ENCODE results near the gene RGL1. TPM values are rescaled to one million over a fixed set of nuclear protein-coding genes. Genes with fewer than 3 reads are reported as not detected.

The RGL1 gene
- total RNA-seq, 1 donor from 2014 or later = 3.0 TPM

DNA sequence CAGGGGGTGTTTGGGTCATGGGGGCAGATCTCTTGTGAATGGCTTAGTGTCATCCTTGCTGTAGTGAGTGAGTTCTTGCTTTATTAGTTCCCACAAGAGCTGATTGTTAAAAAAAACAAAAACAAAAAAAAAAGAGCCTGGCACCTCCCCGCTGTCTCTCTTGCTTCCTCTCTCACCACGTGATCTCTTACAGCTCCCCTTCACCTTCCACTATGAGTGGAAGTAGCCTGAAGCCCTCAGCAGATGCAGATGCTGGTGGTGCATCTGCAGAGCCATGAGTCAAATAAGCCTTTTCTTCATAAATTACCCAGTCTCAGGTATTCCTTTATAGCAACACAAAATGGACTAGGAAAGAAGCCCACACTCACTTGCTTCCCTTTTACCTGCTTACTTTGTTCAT lies 17.2 kb upstream of the RGL1 start:
- ATAC-seq = no peak

GRCh38 chr1:183791319-183791718 lies 13.6 kb upstream of the RGL1 start:
- ATAC-seq = no peak

DNA sequence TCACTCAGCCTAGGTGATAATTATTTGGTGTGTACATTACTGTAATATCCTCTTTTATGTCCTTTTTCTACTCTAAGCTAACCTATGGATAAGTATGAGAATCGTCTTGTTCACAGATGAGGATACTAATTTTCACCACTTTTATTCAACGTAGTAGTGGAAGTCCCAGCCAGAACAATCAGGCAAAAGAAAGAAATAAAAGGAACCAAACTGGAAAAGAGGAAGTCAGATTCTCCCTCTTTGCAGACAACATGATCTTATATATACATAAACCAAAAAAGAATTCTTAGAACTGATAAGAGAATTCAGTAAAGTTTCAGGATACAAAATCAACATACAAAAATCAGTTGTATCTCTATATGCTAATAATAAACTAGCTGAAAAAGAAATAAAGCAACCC lies 12.6 kb upstream of the RGL1 start:
- no peak for ATAC-seq

DNA sequence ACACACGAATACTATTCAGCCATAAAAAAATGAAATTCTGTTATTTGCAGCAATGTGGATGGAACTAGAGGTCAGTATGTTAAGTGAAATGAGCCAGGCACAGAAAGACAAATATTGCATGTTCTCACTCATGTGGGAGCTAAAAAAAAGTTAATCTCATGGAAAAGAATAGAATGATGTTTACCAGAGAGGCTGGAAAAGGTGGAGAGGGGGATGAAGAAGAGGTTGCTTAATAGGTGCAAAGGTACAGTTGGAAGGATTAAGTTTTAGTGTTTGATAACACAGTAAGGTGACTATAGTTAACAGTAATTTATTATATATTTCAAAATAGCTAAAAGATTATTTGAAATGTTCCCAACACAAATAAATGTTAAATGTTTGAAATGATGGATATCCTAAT lies 10.8 kb upstream of the RGL1 start:
- no peak for ATAC-seq

- ATAC-seq = no peak
Observed at GRCh38 chr1:183800449-183800848, 4.5 kb upstream of the RGL1 start.

- no peak for ATAC-seq
Observed at GRCh38 chr1:183801649-183802048, 3.3 kb upstream of the RGL1 start.

DNA sequence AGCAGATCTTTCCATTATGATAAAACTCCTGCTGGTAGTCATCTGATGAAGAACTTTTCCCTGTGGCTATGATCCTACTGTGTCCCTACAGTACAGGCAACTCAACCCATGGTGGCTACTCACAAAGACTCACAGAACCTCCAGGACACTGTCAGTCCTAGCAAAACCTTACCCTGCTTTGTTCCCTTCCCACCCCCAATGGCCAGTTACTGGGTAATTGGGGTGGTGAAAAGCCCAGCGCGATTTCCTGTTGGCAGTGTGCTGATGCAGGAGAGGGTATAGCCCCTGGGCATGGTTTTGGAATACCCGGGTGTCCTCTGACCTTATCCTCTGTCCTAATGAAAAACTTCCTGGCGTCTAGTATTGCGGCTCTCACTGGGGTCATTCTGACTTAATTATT lies 533 bp upstream of the RGL1 start:
- ATAC-seq = no peak

DNA sequence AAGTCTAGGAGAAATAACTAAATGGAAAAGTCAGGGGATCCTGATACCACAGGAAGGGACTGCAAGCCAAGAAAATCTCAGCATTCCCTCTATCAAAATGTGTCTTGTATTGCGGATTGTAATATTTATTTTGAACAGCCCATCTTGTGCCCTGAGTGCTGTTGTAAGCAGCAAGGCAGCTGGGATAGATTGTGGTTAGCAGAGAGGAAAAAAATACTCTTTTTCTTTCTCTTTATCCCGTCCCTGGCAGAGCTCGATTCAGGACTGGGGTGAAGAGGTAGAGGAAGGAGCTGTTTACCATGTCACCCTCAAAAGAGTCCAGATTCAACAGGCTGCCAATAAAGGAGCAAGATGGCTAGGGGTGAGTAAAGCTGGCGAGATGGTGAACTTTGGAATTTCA lies 1.2 kb downstream of the RGL1 start:
- no peak for ATAC-seq

GRCh38 chr1:183806675-183807074 lies 1.8 kb downstream of the RGL1 start:
- ATAC-seq = no peak

DNA sequence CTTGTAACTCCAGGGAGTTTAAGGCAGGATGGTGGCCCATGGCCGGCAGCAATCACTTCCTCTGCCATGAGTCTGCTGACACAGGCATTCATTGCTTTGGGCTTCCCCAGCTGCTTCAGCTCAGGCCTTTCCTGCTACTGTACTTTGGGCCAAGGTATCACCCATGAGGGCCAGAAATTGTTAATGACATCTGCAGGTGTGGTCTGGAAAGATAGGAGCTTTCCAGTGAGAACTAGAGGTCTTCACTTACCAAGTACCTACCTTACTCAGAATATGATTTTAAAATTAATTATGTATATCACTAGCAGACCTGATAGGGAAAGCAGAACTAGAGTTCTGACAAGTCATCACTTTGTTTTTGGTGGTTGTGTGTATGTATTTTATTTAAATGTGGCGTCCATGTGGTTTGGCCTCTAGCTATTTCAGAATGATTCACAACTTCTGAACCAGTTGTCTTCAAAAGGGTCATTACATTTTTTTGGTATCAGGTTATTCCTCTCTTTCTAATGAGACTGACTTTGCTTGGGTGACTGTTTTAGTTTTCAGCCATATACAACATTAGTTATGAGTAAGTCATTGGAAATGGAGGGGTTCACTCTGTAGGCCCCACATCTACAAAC lies 2.7 kb downstream of the RGL1 start:
- no peak for ATAC-seq

DNA sequence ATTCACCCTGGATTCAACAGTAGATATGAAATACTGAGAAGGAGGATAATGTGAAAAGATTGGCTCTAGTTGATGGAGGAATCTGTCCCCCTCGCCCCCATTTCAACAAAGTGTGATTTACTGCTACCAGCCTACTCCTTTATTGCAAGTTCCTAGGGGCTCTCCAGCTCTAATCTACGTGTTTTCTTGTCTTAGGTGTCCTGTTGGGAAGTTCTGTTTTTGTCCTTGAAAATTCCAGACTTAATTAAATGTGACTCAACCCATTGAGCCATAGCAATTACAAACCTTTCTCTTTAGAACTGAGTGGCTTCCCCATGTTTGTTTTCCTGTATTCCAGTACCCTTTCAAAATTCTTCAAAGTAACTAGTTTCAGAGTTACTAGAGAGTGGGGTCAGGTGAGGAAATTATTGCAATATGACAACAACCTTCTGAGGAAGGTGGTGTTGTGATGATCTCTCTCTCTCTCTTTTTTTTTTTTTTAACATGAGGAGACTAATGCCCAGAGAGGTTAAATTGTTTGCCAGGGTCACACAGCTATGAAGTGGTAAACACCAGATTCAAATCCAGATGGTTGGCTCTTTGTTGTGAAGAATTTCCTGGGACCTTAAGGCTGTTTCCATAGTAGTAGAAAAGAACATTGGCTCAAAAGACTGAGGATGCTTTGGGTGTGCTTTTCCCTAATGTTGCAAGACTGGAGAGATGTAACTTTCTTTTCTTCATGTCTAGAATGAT lies 3.5 kb downstream of the RGL1 start:
- no peak for ATAC-seq

DNA sequence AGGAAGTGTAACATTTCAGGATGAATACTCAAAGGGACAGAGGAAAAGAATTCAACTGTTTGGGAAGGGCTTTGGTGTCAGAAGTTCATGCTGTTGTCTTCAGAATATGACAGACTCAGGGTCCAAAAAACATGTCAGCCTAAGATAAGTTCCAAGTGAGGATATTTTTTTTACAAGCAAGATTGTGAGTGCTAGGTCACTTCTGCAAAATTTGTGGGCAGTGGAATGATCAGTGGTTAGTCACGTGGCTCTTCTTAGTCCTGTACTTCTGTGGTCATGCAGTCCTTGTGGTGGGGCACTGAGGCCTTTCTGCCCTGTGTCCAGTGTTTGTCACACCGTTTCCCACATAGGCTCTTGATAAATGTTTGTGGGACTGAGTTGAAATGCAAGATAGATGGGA lies 5.2 kb downstream of the RGL1 start:
- no peak for ATAC-seq

GRCh38 chr1:183810756-183811544 lies 6.0 kb downstream of the RGL1 start:
- no peak for ATAC-seq

DNA sequence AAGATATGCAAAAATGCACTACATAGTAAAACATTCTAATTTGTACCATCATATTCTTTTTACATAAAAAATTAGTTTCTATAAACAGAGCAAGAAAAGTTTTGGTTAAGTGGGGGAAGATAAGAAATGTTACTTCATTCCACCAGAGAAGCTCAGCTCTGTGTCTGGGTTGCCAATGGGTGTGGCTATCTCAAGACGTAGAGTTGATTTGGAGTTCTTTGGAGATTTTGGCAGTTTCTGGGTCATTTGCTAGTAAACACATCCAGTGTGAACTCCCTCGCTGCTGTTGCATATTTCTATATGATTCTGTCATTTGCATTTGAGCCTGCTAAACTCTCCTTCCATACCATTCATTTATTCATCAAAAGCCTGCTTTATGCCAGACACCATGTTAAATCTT lies 7.2 kb downstream of the RGL1 start:
- no peak for ATAC-seq

GRCh38 chr1:183812686-183813569 lies 8.0 kb downstream of the RGL1 start:
- peak; percentile 72 for ATAC-seq

DNA sequence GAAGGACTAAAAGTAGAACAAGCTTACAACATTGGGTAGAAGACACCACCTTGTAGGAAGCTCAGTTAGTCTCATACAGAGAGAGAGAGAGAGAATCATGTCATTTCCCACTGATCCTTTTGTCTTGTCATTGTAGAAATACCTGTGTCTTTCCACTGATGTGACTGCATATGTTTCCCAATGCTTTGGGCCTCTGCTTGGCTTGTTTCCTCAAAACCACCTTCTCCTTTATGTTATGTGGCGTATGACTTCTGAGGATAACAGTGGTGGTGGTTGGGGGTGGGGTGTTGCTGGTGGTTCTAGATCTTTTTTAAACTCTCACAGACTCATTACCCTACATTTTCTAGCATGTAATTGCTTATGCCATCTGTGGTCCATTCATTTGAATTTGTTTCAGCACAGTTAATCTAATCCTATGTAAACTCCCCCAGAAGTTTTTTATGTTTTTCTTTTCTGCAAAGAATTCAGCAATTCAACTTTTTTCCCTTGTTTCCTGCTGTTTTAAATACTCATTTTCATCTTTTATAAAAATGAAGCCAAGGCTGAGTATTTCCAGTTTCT lies 9.3 kb downstream of the RGL1 start:
- ATAC-seq = no peak

- ATAC-seq = no peak
Observed at GRCh38 chr1:183816110-183816509, 11.2 kb downstream of the RGL1 start.

- no peak for ATAC-seq
Observed at GRCh38 chr1:183817576-183818288, 12.8 kb downstream of the RGL1 start.

DNA sequence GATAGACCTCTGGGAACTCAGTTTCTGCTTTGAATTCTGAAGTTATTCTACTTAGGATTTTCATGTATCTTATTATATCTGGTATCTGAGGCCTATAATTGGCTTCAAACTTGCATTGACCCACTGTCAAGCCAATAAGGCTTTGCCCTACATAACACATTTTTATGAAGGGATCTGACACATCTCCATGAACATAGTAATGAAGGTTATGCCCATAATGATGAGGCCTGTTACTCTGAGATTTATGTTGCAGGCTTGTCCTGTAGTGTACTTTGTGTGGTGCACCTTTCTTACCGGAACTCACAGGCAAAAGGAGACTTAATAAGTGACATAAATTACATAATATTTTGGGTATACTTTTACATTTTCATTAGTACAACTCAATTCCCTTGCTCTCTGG lies 14.1 kb downstream of the RGL1 start:
- no peak for ATAC-seq

DNA sequence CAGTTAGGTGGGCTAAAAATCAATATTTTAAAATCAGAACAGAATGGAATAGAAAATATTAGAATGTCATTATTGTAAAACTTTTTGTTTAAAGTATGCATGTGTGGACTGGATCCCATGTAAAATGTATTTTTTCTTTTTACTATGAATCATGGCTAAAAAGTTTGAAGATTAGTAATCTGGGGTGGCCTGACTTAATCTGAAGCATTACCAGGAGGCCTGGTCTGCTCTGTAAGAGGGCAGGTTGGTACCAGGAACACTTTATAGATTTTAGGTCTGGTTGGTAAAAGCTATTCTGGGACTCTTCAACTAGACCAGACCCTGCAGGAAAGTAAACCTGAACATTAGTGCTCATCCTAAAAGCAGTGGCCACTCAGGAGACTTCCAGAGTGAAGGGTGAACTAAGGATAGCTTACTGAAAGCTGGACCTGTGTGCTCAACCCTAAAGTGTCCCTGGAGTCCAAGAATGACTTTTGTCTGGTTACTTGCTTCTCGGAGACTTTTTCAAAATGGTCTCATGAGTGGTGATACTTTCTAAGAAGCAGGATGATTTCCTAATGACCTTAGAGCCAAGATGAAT lies 16.5 kb downstream of the RGL1 start:
- no peak for ATAC-seq

DNA sequence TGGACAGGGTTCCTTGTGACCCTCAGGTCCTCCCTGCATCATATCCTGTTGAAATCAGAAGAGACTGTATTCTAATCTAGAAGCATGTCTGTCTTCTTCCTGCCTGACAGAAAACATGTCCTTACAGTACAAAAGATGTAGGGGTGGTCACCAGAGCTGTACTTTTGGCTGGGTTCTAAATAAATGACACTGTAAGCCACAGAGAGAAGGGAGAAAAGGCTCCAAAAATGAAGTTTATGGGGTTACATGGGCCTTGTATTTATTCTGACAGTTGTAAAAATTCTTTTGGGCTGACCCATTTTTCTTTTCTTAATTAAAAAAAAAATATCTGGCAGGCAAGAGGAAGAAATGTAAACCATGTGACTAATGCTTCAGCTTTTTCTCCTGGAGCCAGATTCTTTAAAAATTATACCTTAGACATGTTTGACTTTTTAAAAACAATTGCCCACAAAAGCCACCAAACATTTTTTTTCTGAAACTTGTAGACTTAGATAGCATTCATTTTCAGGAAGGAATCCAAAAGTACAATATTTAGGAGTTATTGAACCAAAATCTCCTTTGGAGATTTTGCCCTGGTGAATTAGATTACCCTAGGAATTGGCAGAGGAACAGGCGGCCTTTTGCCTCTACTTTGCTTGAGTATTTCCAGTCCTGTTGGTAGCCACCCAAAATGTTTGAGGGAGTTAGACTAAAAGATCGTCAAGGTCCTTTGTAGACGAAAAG lies 17.1 kb downstream of the RGL1 start:
- no peak for ATAC-seq
